NCI-H128 (cell line): ENCODE measurements around the gene NSG1.
"Not testable (repeated sequence)": the region's sequence is repeated elsewhere in the genome, so short reads cannot be mapped to it uniquely, and the experiment has no call there.

Experiments
- DNase-seq: peaks from one replicate; lab custom pipeline; 2025; ENCODE audit not compliant: unreplicated experiment; lab: John Stamatoyannopoulos, UW

Gene NSG1

DNA sequence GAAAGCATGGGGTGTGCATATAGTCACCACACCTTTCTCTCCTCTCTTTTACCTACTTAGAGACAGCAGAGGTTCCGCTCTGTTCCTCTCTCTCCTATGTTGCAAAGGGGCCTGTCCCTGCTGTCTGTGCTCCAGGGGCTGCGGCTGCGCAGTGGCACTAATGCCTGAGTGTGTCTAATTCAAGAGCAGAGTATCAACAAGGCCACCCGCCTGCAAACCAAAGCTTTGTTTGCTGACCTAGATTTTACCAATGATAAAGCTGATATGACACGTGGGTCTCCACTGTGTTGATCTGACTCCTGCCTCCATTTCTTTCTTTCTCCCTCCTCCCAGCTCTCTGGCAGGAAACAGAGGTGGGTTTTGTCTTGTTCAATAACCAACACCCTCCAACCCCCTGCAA, 74.9 kb downstream of the NSG1 start:
- peak; percentile 37 for DNase-seq

- no peak for DNase-seq
These were observed 76.1 kb downstream of the NSG1 start for GRCh38 chr4:4462970-4463369.

GRCh38 chr4:4465238-4465637, 78.3 kb downstream of the NSG1 start:
- not testable (repeated sequence) for DNase-seq
